GM18870 (cell line): ENCODE data around the gene IFIH1.

Source experiments
- ATAC-seq: cut with Tn5 transposase; IDR thresholded peaks from one replicate; pipeline ENCODE4 v1.9.1; 2021; ENCODE audit warnings: moderate library complexity; ENCODE audit not compliant: unreplicated experiment

IFIH1 gene

GRCh38 chr2:162220368-162220767, 98.1 kb downstream of the IFIH1 start:
- no peak for ATAC-seq

GRCh38 chr2:162219426-162219825, 99.1 kb downstream of the IFIH1 start:
- no peak for ATAC-seq

- ATAC-seq = no peak
Measured at GRCh38 chr2:162217598-162217997, 100.9 kb downstream of the IFIH1 start.
